ENCODE data around the gene IRF2BP1. TPM values are rescaled to one million over a fixed set of nuclear protein-coding genes. Genes with fewer than 3 reads are reported as not detected.

The IRF2BP1 gene
- total RNA-seq, 1 experiment from 2014 or later = 24.7 TPM

- DNase-seq = no peak
- TF ChIP-seq EZH2 (IDR thresholded peaks at IDR 0.05; ENCODE audit: low read depth) (no peak), CTCF (conservative IDR thresholded peaks at IDR 0.05) (no peak)
- peaks cover 27% of the 10 kb centered on the region for H3K27me3 ChIP-seq (ENCODE audit: insufficient read depth, low read depth)
- peaks cover 29% of the 10 kb centered on the region for H3F3A ChIP-seq (ENCODE audit: insufficient read depth, low read depth)
- no peaks in the 10 kb centered on the region for H3K9me2 ChIP-seq (ENCODE audit: insufficient read depth)
- intact Hi-C loops (cut with micrococcal nuclease; ENCODE audit: unreplicated experiment) = no loop called here
- peaks cover 20% of the 10 kb centered on the region for H4K20me1 ChIP-seq (ENCODE audit: insufficient read depth)
- no peaks in the 10 kb centered on the region for H3K9me3 ChIP-seq (ENCODE audit: insufficient read depth, low read depth)
- H3K4me1 ChIP-seq (replicated peaks; ENCODE audit: insufficient read depth) = peaks cover 17% of the 10 kb centered on the region
- BruUV-seq (replicated peaks) = no TSS peak
- peaks cover 8% of the 10 kb centered on the region for H3K79me2 ChIP-seq (ENCODE audit: low read depth)
- H3K4me2 ChIP-seq = no peak overlapping the region
- CTCF ChIA-PET = interaction anchor here (0.6 kb wide), 1 partner anchor 163 kb away, joined by 6 read pairs; no protein-coding TSS in a partner anchor
- POLR2A ChIA-PET (ENCODE audit: unreplicated experiment) = no interaction called here
- no peak overlapping the region for H3K27ac ChIP-seq
- H2AFZ ChIP-seq = no peak overlapping the region
- no peak overlapping the region for H3K4me3 ChIP-seq
- no peaks in the 10 kb centered on the region for H3K36me3 ChIP-seq (ENCODE audit: low read depth)
These were observed 6.9 kb downstream of the IRF2BP1 start for GRCh38 chr19:45879055-45879454.

- no TSS peak for BruUV-seq (replicated peaks)
- Histone ChIP-seq H3K27me3 (ENCODE audit: insufficient read depth, low read depth) (peaks cover 35% of the 10 kb centered on the region), H3K4me3 (no peak overlapping the region), H3K9me2 (ENCODE audit: insufficient read depth) (no peaks in the 10 kb centered on the region), H3K4me1 (replicated peaks; ENCODE audit: insufficient read depth) (peaks cover 12% of the 10 kb centered on the region; the same call in 1 of the 2 replicates), H3K36me3 (ENCODE audit: low read depth) (no peaks in the 10 kb centered on the region), H3K79me2 (ENCODE audit: low read depth) (0 out of 2 replicates have a peak, but pooled peaks cover 3% of the 10 kb centered on the region), H3K27ac (no peak overlapping the region), H3F3A (ENCODE audit: insufficient read depth, low read depth) (peaks cover 29% of the 10 kb centered on the region), H2AFZ (no peak overlapping the region), H3K9me3 (ENCODE audit: insufficient read depth, low read depth) (no peaks in the 10 kb centered on the region), H3K4me2 (peak overlapping the region; percentile 21), H4K20me1 (ENCODE audit: insufficient read depth) (peaks cover 15% of the 10 kb centered on the region)
- ChIA-PET POLR2A (ENCODE audit: unreplicated experiment) (no interaction called here), CTCF (no interaction called here)
- TF ChIP-seq CTCF (conservative IDR thresholded peaks at IDR 0.05) (no peak), EZH2 (IDR thresholded peaks at IDR 0.05; ENCODE audit: low read depth) (no peak)
- intact Hi-C loops (cut with micrococcal nuclease; ENCODE audit: unreplicated experiment) = no loop called here
- peak; percentile 58 to 67 for DNase-seq
These were observed 7.7 kb downstream of the IRF2BP1 start for GRCh38 chr19:45878043-45878794.

GRCh38 chr19:45876411-45877197, 9.3 kb downstream of the IRF2BP1 start:
- TF ChIP-seq CTCF (conservative IDR thresholded peaks at IDR 0.05) = no peak
- TF ChIP-seq EZH2 (IDR thresholded peaks at IDR 0.05; ENCODE audit: low read depth) = no peak
- H3F3A ChIP-seq (ENCODE audit: insufficient read depth, low read depth) = peaks cover 17% of the 10 kb centered on the region
- no peaks in the 10 kb centered on the region for H3K9me3 ChIP-seq (ENCODE audit: insufficient read depth, low read depth)
- intact Hi-C loops (cut with micrococcal nuclease; ENCODE audit: unreplicated experiment) = no loop called here
- CTCF ChIA-PET = interaction anchor here (0.6 kb wide), 1 partner anchor 76 kb away, joined by 5 read pairs; no protein-coding TSS in a partner anchor
- POLR2A ChIA-PET (ENCODE audit: unreplicated experiment) = no interaction called here
- H3K4me2 ChIP-seq = no peak overlapping the region
- no peak overlapping the region for H2AFZ ChIP-seq
- no TSS peak for BruUV-seq (replicated peaks)
- no peaks in the 10 kb centered on the region for H3K36me3 ChIP-seq (ENCODE audit: low read depth)
- H3K27me3 ChIP-seq (ENCODE audit: insufficient read depth, low read depth) = peaks cover 51% of the 10 kb centered on the region
- peaks cover 9% of the 10 kb centered on the region; the same call in 1 of the 2 replicates for H3K4me1 ChIP-seq (replicated peaks; ENCODE audit: insufficient read depth)
- no peaks in the 10 kb centered on the region for H3K9me2 ChIP-seq (ENCODE audit: insufficient read depth)
- no peak for DNase-seq
- no peaks in the 10 kb centered on the region for H4K20me1 ChIP-seq (ENCODE audit: insufficient read depth)
- no peaks in the 10 kb centered on the region for H3K79me2 ChIP-seq (ENCODE audit: low read depth)
- H3K27ac ChIP-seq = no peak overlapping the region
- H3K4me3 ChIP-seq = no peak overlapping the region

Measured in PC-9 (cell line).